H1 (cell line): Measurements from ENCODE around the gene SLC27A1. TPM values are rescaled to one million over a fixed set of nuclear protein-coding genes. Genes with fewer than 3 reads are reported as not detected.

Experiments used
- CTCF ChIA-PET: fragments of 300-600 bp; sonication (Branson Sonifier 250); formaldehyde crosslinking; loops from one replicate; lab custom pipeline; 2021; ENCODE audit not compliant: partially characterized antibody; lab: Charles Lee
- POLR2A ChIA-PET: fragments of 300-600 bp; sonication (Branson Sonifier 250); formaldehyde crosslinking; loops from one replicate; lab custom pipeline; 2021; ENCODE audit warnings: inconsistent platforms; ENCODE audit not compliant: partially characterized antibody; lab: Charles Lee
- DNase-seq, 2 experiments: peaks; one replicate each; pipeline versions ENCODE4 v3.0.0 to v3.0.0-alpha.2; 2010 to 2022; ENCODE audit warnings: low spot score in 2 of 2, low read depth in 1 of 2, mixed read lengths in 1 of 2
- FAIRE-seq: peaks from 2 replicates; lab custom pipeline; 2011; peaks lifted over from hg19 to GRCh38; lab: Jason Lieb, UNC
- H2AFZ ChIP-seq: 2 replicates; pipeline ENCODE4 v1.8.1; 2012; ENCODE audit warnings: low read length, inconsistent platforms
- H2AK5ac ChIP-seq: 2 replicates; pipeline ENCODE4 v1.6.1; 2013; ENCODE audit warnings: low read depth, low read length
- H2BK120ac ChIP-seq: replicated peaks from 2 replicates; pipeline ENCODE3; 2013; ENCODE audit warnings: low read depth, low read length, inconsistent platforms
- H2BK12ac ChIP-seq: 2 replicates; pipeline ENCODE4 v1.6.1; 2013; ENCODE audit warnings: low read depth, low read length
- H2BK15ac ChIP-seq: 2 replicates; pipeline ENCODE4 v1.6.1; 2013; ENCODE audit warnings: low read length
- H2BK20ac ChIP-seq: 2 replicates; pipeline ENCODE4 v1.6.1; 2013; ENCODE audit warnings: low read length
- H2BK5ac ChIP-seq: 2 replicates; pipeline ENCODE4 v1.6.1; 2013; ENCODE audit warnings: low read depth, low read length
- H3K14ac ChIP-seq: 2 replicates; pipeline ENCODE4 v1.6.1; 2013; ENCODE audit warnings: inconsistent platforms; ENCODE audit not compliant: insufficient read length
- H3K18ac ChIP-seq: 2 replicates; pipeline ENCODE4 v1.6.1; 2013; ENCODE audit warnings: low read length; ENCODE audit errors: extremely low read depth
- H3K23ac ChIP-seq: 2 replicates; pipeline ENCODE4 v1.6.1; 2013; ENCODE audit warnings: inconsistent platforms; ENCODE audit not compliant: insufficient read length
- H3K23me2 ChIP-seq: 2 replicates; pipeline ENCODE4 v1.6.1; 2013; ENCODE audit warnings: low read depth, low read length
- H3K27ac ChIP-seq: 2 replicates; pipeline ENCODE4 v1.6.1; 2011; ENCODE audit warnings: low read depth, low read length, inconsistent platforms
- H3K27me3 ChIP-seq, 4 experiments: replicated peaks in 1 of 4; 1 replicate in 1 of 4; 2 replicates in 3 of 4; pipeline versions ENCODE4 v1.6.1 to v1.8.1; 2011 to 2013; ENCODE audit warnings: low read length in 3 of 4, mild to moderate bottlenecking in 3 of 4, inconsistent platforms in 2 of 4, mixed read lengths in 2 of 4, moderate library complexity in 1 of 4; ENCODE audit not compliant: control insufficient read depth in 3 of 4, insufficient read depth in 3 of 4; ENCODE audit errors: extremely low read depth in 1 of 4
- H3K36me3 ChIP-seq, 4 experiments: 2 replicates each; pipeline versions ENCODE4 v1.6.1 to v1.8.1; 2011 to 2013; ENCODE audit warnings: mild to moderate bottlenecking in 4 of 4, low read length in 3 of 4, moderate library complexity in 2 of 4, control low read depth in 1 of 4, inconsistent platforms in 1 of 4; ENCODE audit not compliant: insufficient read depth in 4 of 4, control insufficient read depth in 2 of 4
- H3K4ac ChIP-seq: replicated peaks from 2 replicates; pipeline ENCODE3; 2013; ENCODE audit warnings: low read length, low read depth, mixed read lengths, inconsistent platforms; ENCODE audit not compliant: insufficient read length
- H3K4me1 ChIP-seq, 4 experiments: replicated peaks in 1 of 4; 1 replicate in 1 of 4; 2 replicates in 3 of 4; pipeline versions ENCODE4 v1.6.1 to v1.8.1; 2011 to 2013; ENCODE audit warnings: low read length in 3 of 4, inconsistent platforms in 2 of 4, mixed read lengths in 1 of 4; ENCODE audit not compliant: insufficient read depth in 4 of 4, control insufficient read depth in 3 of 4
- H3K4me2 ChIP-seq, 2 experiments: 2 replicates each; pipeline versions ENCODE4 v1.6.1 to v1.8.1; 2011 to 2013; ENCODE audit warnings: low read depth in 2 of 2, low read length in 2 of 2, control low read depth in 1 of 2, inconsistent platforms in 1 of 2, mild to moderate bottlenecking in 1 of 2; ENCODE audit not compliant: insufficient read depth in 1 of 2
- H3K4me3 ChIP-seq, 4 experiments: fragments of 200-600, 300-600 bp in 1 of 4; sonication (generic), shearing (Covaris generic), sonication (Bioruptor Twin) in 1 of 4; 2 replicates each; pipeline versions ENCODE4 v1.5.1 to v1.8.1; 2011 to 2016; ENCODE audit warnings: low read length in 4 of 4, low read depth in 3 of 4, control low read depth in 2 of 4, inconsistent platforms in 2 of 4, mild to moderate bottlenecking in 2 of 4, mixed read lengths in 1 of 4, moderate library complexity in 1 of 4; ENCODE audit not compliant: insufficient read depth in 2 of 4; ENCODE audit errors: extremely low read depth in 1 of 4
- H3K56ac ChIP-seq: replicated peaks from 2 replicates; pipeline ENCODE3; 2013; ENCODE audit warnings: low read depth, mild to moderate bottlenecking, mixed read lengths, low read length, inconsistent platforms; ENCODE audit not compliant: insufficient read length
- H3K79me1 ChIP-seq: 2 replicates; pipeline ENCODE4 v1.6.1; 2013; ENCODE audit warnings: low read depth, low read length, control low read depth
- H3K79me2 ChIP-seq, 2 experiments: 2 replicates each; pipeline versions ENCODE4 v1.6.1 to v1.8.1; 2012 to 2013; ENCODE audit warnings: low read length in 2 of 2, mild to moderate bottlenecking in 2 of 2, inconsistent platforms in 1 of 2; ENCODE audit not compliant: insufficient read depth in 2 of 2, control insufficient read depth in 1 of 2
- H3K9ac ChIP-seq, 4 experiments: replicated peaks in 1 of 4; 1 replicate in 1 of 4; 2 replicates in 3 of 4; pipeline versions ENCODE4 v1.6.1 to v1.8.1; 2011 to 2013; ENCODE audit warnings: low read depth in 3 of 4, low read length in 3 of 4, control low read depth in 2 of 4, mild to moderate bottlenecking in 2 of 4, moderate library complexity in 2 of 4, inconsistent platforms in 1 of 4; ENCODE audit errors: extremely low read depth in 1 of 4
- H3K9me3 ChIP-seq, 2 experiments: 2 replicates each; pipeline versions ENCODE4 v1.6.1 to v1.8.1; 2012 to 2013; ENCODE audit warnings: mild to moderate bottlenecking in 2 of 2, moderate library complexity in 2 of 2, control low read depth in 1 of 2, inconsistent platforms in 1 of 2, low read depth in 1 of 2, low read length in 1 of 2, mixed read lengths in 1 of 2; ENCODE audit not compliant: insufficient read depth in 2 of 2
- H4K20me1 ChIP-seq, 2 experiments: replicated peaks in 1 of 2; 2 replicates each; pipeline versions ENCODE3 to v1.8.1; 2011 to 2013; ENCODE audit warnings: inconsistent platforms in 2 of 2, low read length in 2 of 2, mild to moderate bottlenecking in 1 of 2; ENCODE audit not compliant: insufficient read depth in 2 of 2, control insufficient read depth in 1 of 2
- H4K5ac ChIP-seq: 2 replicates; pipeline ENCODE4 v1.6.1; 2013; ENCODE audit warnings: low read length, low read depth, mixed read lengths, inconsistent platforms; ENCODE audit not compliant: insufficient read length
- H4K8ac ChIP-seq: 2 replicates; pipeline ENCODE4 v1.8.0; 2013; ENCODE audit warnings: mild to moderate bottlenecking, moderate library complexity, low read length, inconsistent platforms; ENCODE audit not compliant: insufficient read depth; ENCODE audit errors: extremely low read depth
- H4K91ac ChIP-seq: replicated peaks from 2 replicates; pipeline ENCODE3; 2013; ENCODE audit warnings: low read length, mixed read lengths, inconsistent platforms; ENCODE audit not compliant: insufficient read length
- BCL11A ChIP-seq, 2 experiments: IDR thresholded peaks; one replicate each; pipeline ENCODE4 v1.6.1; 2011; ENCODE audit warnings: low read depth in 2 of 2, low read length in 2 of 2, mild to moderate bottlenecking in 2 of 2
- EP300 ChIP-seq, 2 experiments: IDR thresholded peaks; 1 replicate in 1 of 2; 2 replicates in 1 of 2; pipeline ENCODE4 v1.6.1; 2011 to 2012; ENCODE audit warnings: low read depth in 2 of 2, low read length in 2 of 2, mild to moderate bottlenecking in 2 of 2, borderline replicate concordance in 1 of 2, inconsistent platforms in 1 of 2, moderate library complexity in 1 of 2
- GABPA ChIP-seq: IDR thresholded peaks from 2 replicates; pipeline ENCODE4 v1.6.1; 2011; ENCODE audit warnings: mild to moderate bottlenecking, low read length, moderate library complexity, borderline replicate concordance; ENCODE audit not compliant: insufficient read depth
- HDAC6 ChIP-seq: IDR thresholded peaks from one replicate; pipeline ENCODE4 v1.7.1; 2012; ENCODE audit warnings: low read depth, mild to moderate bottlenecking, inconsistent platforms, low read length, moderate library complexity
- JUN ChIP-seq: IDR thresholded peaks from 2 replicates; pipeline ENCODE4 v1.6.1; 2011; ENCODE audit warnings: low read depth, mild to moderate bottlenecking, improper control_type of control experiment, low read length
- KDM4A ChIP-seq: IDR thresholded peaks from one replicate; pipeline ENCODE4 v1.7.1; 2012; ENCODE audit warnings: low read depth, mild to moderate bottlenecking, moderate library complexity, low read length, inconsistent platforms; ENCODE audit not compliant: severe bottlenecking
- NRF1 ChIP-seq: IDR thresholded peaks from 2 replicates; pipeline ENCODE4 v1.6.1; 2011; ENCODE audit warnings: mild to moderate bottlenecking, low read depth, low read length, improper control_type of control experiment
- POU5F1 ChIP-seq: IDR thresholded peaks from 2 replicates; pipeline ENCODE4 v1.6.1; 2011; ENCODE audit warnings: low read depth, mild to moderate bottlenecking, low read length, moderate library complexity
- SIRT6 ChIP-seq: IDR thresholded peaks from one replicate; pipeline ENCODE4 v1.7.1; 2012; ENCODE audit warnings: low read length, inconsistent platforms
- SIX5 ChIP-seq: IDR thresholded peaks from 2 replicates; pipeline ENCODE4 v1.6.1; 2011; ENCODE audit warnings: mild to moderate bottlenecking, low read depth, low read length
- SUZ12 ChIP-seq: fragments of 200-600 bp; sonication (generic); IDR thresholded peaks from 2 replicates; pipeline ENCODE4 v1.6.1; 2012; ENCODE audit warnings: mild to moderate bottlenecking, inconsistent platforms, low read length, moderate library complexity, mixed read lengths
- TAF1 ChIP-seq: IDR thresholded peaks from 2 replicates; pipeline ENCODE4 v1.6.1; 2011; ENCODE audit warnings: mild to moderate bottlenecking, low read depth, low read length
- WGBS, 2 experiments: shearing (Covaris generic) in 1 of 2; methylation state at CpG; one replicate each; pipeline versions ENCODE4 v1.1.6 to v1.1.7; 2013 to 2015; ENCODE audit warnings: low lambda C conversion rate in 2 of 2, mixed read lengths in 2 of 2, inconsistent platforms in 1 of 2, low coverage in 1 of 2, missing lambda C conversion rate in 1 of 2; ENCODE audit not compliant: insufficient replicate concordance in 2 of 2, insufficient coverage in 1 of 2, insufficient read length in 1 of 2; ENCODE audit errors: extremely low coverage in 1 of 2, missing lambda C conversion rate in 1 of 2; 5-methylcytosine and 5-hydroxymethylcytosine counted together
- polyA plus RNA-seq, 7 experiments: library from polyadenylated mRNA; depleted of rRNA in 3 of 7; stranded (reverse) in 5 of 7; unstranded in 2 of 7; fragments of >200 nt in 5 of 7; fragments of 200-250 nt in 2 of 7; gene quantifications; 1 replicate in 5 of 7; 2 replicates in 1 of 7; 4 replicates in 1 of 7; pipeline versions ENCODE4 v1.2.1 to v1.2.3, GENCODE V29; 2011 to 2013; ENCODE audit warnings: missing spikeins in 2 of 7, mixed read lengths in 2 of 7
- total RNA-seq: library from RNA; stranded (reverse); fragmentation: NEBNext Ultra II Directional; extraction: Animal tissue kit (Norgen Biotek cat#: 25700); gene quantifications from 2 replicates; pipeline ENCODE4 v1.2.1, GENCODE V29; 2021

The SLC27A1 gene
- total and polyA plus RNA-seq, 2 of the 8 experiments (the other 6 are each of a cell fraction or from before 2014, with no cell fraction given): 7.5 to 9.1 TPM

GRCh38 chr19:17496337-17496997, 26.1 kb downstream of the SLC27A1 start:
- H3K56ac ChIP-seq: no peak overlapping the region
- no peak overlapping the region for H4K5ac ChIP-seq
- no peaks in the 10 kb centered on the region for H3K79me1 ChIP-seq
- WGBS, 2 experiments: 46% methylated on average over 14 of the region's 14 CpGs; no CpG with 5 or more reads in 1 of the 2 experiments
- FAIRE-seq (no peak), DNase-seq (peak; percentile 84 to 95)
- no peak overlapping the region for H2BK5ac ChIP-seq
- no peak overlapping the region for H3K4ac ChIP-seq
- H3K79me2 ChIP-seq: no peaks in the 10 kb centered on the region
- peak overlapping the region; percentile 53; the same call in 1 of the 2 replicates for H2BK15ac ChIP-seq
- no peak overlapping the region for H3K27ac ChIP-seq
- H2AFZ ChIP-seq: no peak overlapping the region
- ChIA-PET CTCF (interaction anchor here (0.7 to 8.6 kb wide), 52 partner anchors 9 to 724 kb away, joined by 3 to 130 read pairs (median 5); partner anchors contain the start of genes PGLS, SLC27A1 and TMEM221), POLR2A (interaction anchor here (1.4 to 3.1 kb wide), 4 partner anchors 9 to 26 kb away, joined by 3 to 20 read pairs (median 4); partner anchors contain the start of genes PGLS and SLC27A1)
- no peak overlapping the region for H2AK5ac ChIP-seq
- H4K8ac ChIP-seq: no peak overlapping the region
- H3K18ac ChIP-seq: no peak overlapping the region
- H3K27me3 ChIP-seq: no peaks in the 10 kb centered on the region
- no peaks in the 10 kb centered on the region for H3K9me3 ChIP-seq
- peak overlapping the region; percentile 10 to 62; a peak in 3 of 4 replicates for H3K4me2 ChIP-seq
- H2BK20ac ChIP-seq: no peak overlapping the region
- no peak overlapping the region for H3K9ac ChIP-seq
- peaks cover 2% of the 10 kb centered on the region in 2 experiments for H4K20me1 ChIP-seq
- H4K91ac ChIP-seq: no peak overlapping the region
- H2BK12ac ChIP-seq: no peak overlapping the region
- H3K23me2 ChIP-seq: peaks cover 3% of the 10 kb centered on the region; the same call in 1 of the 2 replicates
- H3K4me1 ChIP-seq: peaks cover 0 to 8% (median 4%) of the 10 kb centered on the region in 4 experiments; a peak in 3 of 7 replicates
- H3K23ac ChIP-seq: no peak overlapping the region
- peak overlapping the region; percentile 54 for H2BK120ac ChIP-seq
- H3K36me3 ChIP-seq: no peaks in the 10 kb centered on the region
- H3K4me3 ChIP-seq: peak overlapping the region in 1 of 4 experiments; percentile 54; a peak in 1 of 8 replicates
- no peak overlapping the region for H3K14ac ChIP-seq
- no peak for TF ChIP-seq JUN
- TF ChIP-seq NRF1: no peak
- no peak for TF ChIP-seq HDAC6
- TF ChIP-seq GABPA: no peak; the same call in 1 of the 2 replicates
- TF ChIP-seq TAF1: no peak
- TF ChIP-seq BCL11A (IDR thresholded peaks at IDR 0.05; ENCODE audit: low read depth in 2 of 2, low read length in 2 of 2): no peak
- TF ChIP-seq SIRT6: no peak
- no peak for TF ChIP-seq EP300 (IDR thresholded peaks at IDR 0.05; ENCODE audit: borderline replicate concordance in 1 of 2, low read depth in 2 of 2, low read length in 2 of 2)
- no peak for TF ChIP-seq SUZ12
- TF ChIP-seq KDM4A: no peak
- TF ChIP-seq SIX5: no peak
- TF ChIP-seq POU5F1: no peak
